HepG2 (cell line): ENCODE measurements around the gene CLCA1.

ENCODE experiments used
- AHR ChIP-seq: IDR thresholded peaks from 2 replicates; pipeline ENCODE4 v1.6.1; 2018; ENCODE audit warnings: missing genetic modification reagents, missing compliant biosample characterization
- BRCA1 ChIP-seq: sonication (generic); formaldehyde crosslinking; IDR thresholded peaks from 2 replicates; pipeline ENCODE4 v1.4.0; 2020; ENCODE audit warnings: missing genetic modification reagents
- CHCHD3 ChIP-seq: sonication (generic); formaldehyde crosslinking; IDR thresholded peaks from 2 replicates; pipeline ENCODE4 v1.8.0; 2022; ENCODE audit warnings: mild to moderate bottlenecking, missing genetic modification reagents, moderate library complexity
- CTCF ChIP-seq: sonication (generic); formaldehyde crosslinking; IDR thresholded peaks from 2 replicates; pipeline ENCODE4 v1.5.0; 2020; ENCODE audit warnings: mild to moderate bottlenecking, missing genetic modification reagents, moderate library complexity
- FOXM1 ChIP-seq: sonication (generic); formaldehyde crosslinking; IDR thresholded peaks from 2 replicates; pipeline ENCODE4 v1.5.0; 2020; ENCODE audit warnings: missing genetic modification reagents
- KDM5B ChIP-seq: sonication (generic); formaldehyde crosslinking; IDR thresholded peaks from 2 replicates; pipeline ENCODE4 v1.4.0; 2020; ENCODE audit warnings: missing genetic modification reagents, mild to moderate bottlenecking, borderline replicate concordance
- NCOR1 ChIP-seq: fragments of 200-600 bp; sonication (generic); IDR thresholded peaks from 2 replicates; pipeline ENCODE4 v1.7.0; 2017; ENCODE audit warnings: antibody characterized with exemption, low read length, borderline replicate concordance
- RAD21 ChIP-seq: fragments of 450-650 bp; formaldehyde crosslinking; IDR thresholded peaks from 2 replicates; pipeline ENCODE4 v1.5.0; 2020; ENCODE audit warnings: mild to moderate bottlenecking
- TCF7L2 ChIP-seq: IDR thresholded peaks from 2 replicates; pipeline ENCODE4 v1.6.1; 2011; ENCODE audit warnings: mild to moderate bottlenecking, low read depth, low read length, moderate library complexity
- ZKSCAN8 ChIP-seq: IDR thresholded peaks from 2 replicates; pipeline ENCODE4 v1.6.1; 2016; ENCODE audit warnings: borderline replicate concordance, missing genetic modification reagents, missing compliant biosample characterization

GRCh38 chr1:86460998-86461397 lies 7.7 kb upstream of the CLCA1 start:
- no peak for TF ChIP-seq RAD21 (CRISPR knock-in tag)
- TF ChIP-seq CTCF (CRISPR knock-in tag), result no peak
- no peak for TF ChIP-seq NCOR1
- TF ChIP-seq TCF7L2, result no peak
- no peak for TF ChIP-seq KDM5B (CRISPR knock-in tag)
- TF ChIP-seq FOXM1, result no peak
- no peak for TF ChIP-seq BRCA1 (CRISPR knock-in tag)
- no peak for TF ChIP-seq AHR (CRISPR knock-in tag)
- TF ChIP-seq ZKSCAN8, result no peak
- TF ChIP-seq CHCHD3, result no peak
